Testis (tissue), 3 donors: ENCODE results near the gene MKRN1. TPM values are rescaled to one million over a fixed set of nuclear protein-coding genes. Genes with fewer than 3 reads are reported as not detected.

Source experiments
- DNase-seq: peaks from one replicate; pipeline ENCODE4 v3.0.0-alpha.2; 2019
- H3K27ac ChIP-seq, 2 donors: fragments of 200-600 bp; sonication (generic); one replicate each; pipeline ENCODE4 v1.5.1; 2019
- H3K27me3 ChIP-seq: fragments of 200-600 bp; sonication (generic); one replicate; pipeline ENCODE4 v1.5.1; 2019
- H3K36me3 ChIP-seq: fragments of 200-600 bp; sonication (generic); one replicate; pipeline ENCODE4 v1.5.1; 2017; ENCODE audit warnings: low read depth; ENCODE audit errors: missing control alignments
- H3K4me1 ChIP-seq: fragments of 200-600 bp; sonication (generic); one replicate; pipeline ENCODE4 v1.5.1; 2019
- H3K4me3 ChIP-seq, 2 donors: fragments of 200-600 bp; sonication (generic); one replicate each; pipeline ENCODE4 v1.5.1; 2017 to 2019
- H3K9me3 ChIP-seq: fragments of 200-600 bp; sonication (generic); one replicate; pipeline ENCODE4 v1.5.1; 2017
- CTCF ChIP-seq, 3 experiments: fragments of 450-650 bp in 2 of 3; fragments of 200-600 bp in 1 of 3; sonication (generic) in 1 of 3; IDR thresholded peaks; one replicate each; pipeline ENCODE4 v1.5.1; 2016 to 2019; ENCODE audit warnings: antibody characterized with exemption in 3 of 3, mild to moderate bottlenecking in 2 of 3, moderate library complexity in 1 of 3
- POLR2A ChIP-seq: fragments of 450-650 bp; IDR thresholded peaks from one replicate; pipeline ENCODE4 v1.6.1; 2017; ENCODE audit warnings: antibody characterized with exemption, mild to moderate bottlenecking, moderate library complexity
- WGBS, 2 donors: methylation state at CpG; one replicate each; pipeline ENCODE4 v1.1.5; 2018; 5-methylcytosine and 5-hydroxymethylcytosine counted together
- intact Hi-C: fragments of 100-400 bp; cut with DNase I; formaldehyde crosslinking; loops from one replicate; pipeline ENCODE4 v1.15.1; 2023; ENCODE audit warnings: low total_unique reads
- polyA plus RNA-seq: library from polyadenylated mRNA; stranded (reverse); fragments of 350-450 nt; fragmentation: Illumina TruSeq; extraction: RNeasy Lipid Tissue Mini Kit (QIAGEN cat#74804); gene quantifications from one replicate; pipeline ENCODE4 v1.2.3, GENCODE V29; 2014; ENCODE audit warnings: low read depth, low replicate concordance; ENCODE audit not compliant: insufficient read depth
- total RNA-seq, 2 donors: library from RNA; depleted of rRNA; stranded (reverse); fragments of >200 nt; gene quantifications; one replicate each; pipeline ENCODE4 v1.2.3, GENCODE V29; 2016

MKRN1 gene
- total and polyA plus RNA-seq, 3 donors from 2014 or later: 142 to 320 (median 158) TPM

DNA sequence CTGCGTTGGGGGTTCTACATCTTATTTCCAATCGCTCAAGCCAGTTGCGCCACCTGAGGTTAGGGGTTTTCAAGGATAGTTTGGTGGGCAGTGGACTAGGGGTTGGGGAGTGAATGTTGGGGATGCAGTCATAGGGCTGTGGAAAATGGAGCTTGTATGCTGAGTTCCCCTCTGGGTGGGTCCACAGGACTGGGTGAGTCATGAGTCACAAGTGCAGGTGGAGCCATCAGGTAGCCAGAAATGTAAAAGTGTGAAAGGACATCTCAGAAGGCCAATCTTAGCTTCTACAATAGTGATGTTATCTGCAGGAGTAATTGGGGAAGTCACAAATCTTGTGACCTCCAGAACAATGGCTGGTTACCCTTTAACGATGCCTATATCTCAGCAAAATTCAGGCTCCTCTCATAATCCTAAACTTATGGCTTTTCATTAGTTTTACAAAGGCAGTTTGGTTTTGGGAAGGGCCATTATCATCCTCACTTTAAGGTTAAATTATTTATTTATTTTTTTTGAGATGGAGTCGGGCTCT lies 18.0 kb upstream of the MKRN1 start:
- Histone ChIP-seq H3K27ac (no peak overlapping the region), H3K36me3 (no peaks in the 10 kb centered on the region), H3K9me3 (no peaks in the 10 kb centered on the region), H3K27me3 (no peaks in the 10 kb centered on the region), H3K4me1 (no peaks in the 10 kb centered on the region), H3K4me3 (no peak overlapping the region)
- TF ChIP-seq POLR2A (no peak), CTCF (IDR thresholded peaks at IDR 0.05) (no peak)
- no peak for DNase-seq
- 72 to 77% methylated on average over 5 of the region's 5 CpGs for WGBS, 2 donors
- intact Hi-C loops: no loop called here

GRCh38 chr7:140495514-140496097 lies 16.3 kb upstream of the MKRN1 start:
- no peak for DNase-seq
- Histone ChIP-seq H3K4me1 (no peaks in the 10 kb centered on the region), H3K27ac (no peak overlapping the region), H3K4me3 (no peak overlapping the region), H3K9me3 (no peaks in the 10 kb centered on the region), H3K27me3 (no peaks in the 10 kb centered on the region), H3K36me3 (no peaks in the 10 kb centered on the region)
- TF ChIP-seq CTCF (IDR thresholded peaks at IDR 0.05) (no peak), POLR2A (no peak)
- WGBS, 2 donors: 88 to 89% methylated on average over 8 to 9 of the region's 9 CpGs
- intact Hi-C loops: no loop called here

DNA sequence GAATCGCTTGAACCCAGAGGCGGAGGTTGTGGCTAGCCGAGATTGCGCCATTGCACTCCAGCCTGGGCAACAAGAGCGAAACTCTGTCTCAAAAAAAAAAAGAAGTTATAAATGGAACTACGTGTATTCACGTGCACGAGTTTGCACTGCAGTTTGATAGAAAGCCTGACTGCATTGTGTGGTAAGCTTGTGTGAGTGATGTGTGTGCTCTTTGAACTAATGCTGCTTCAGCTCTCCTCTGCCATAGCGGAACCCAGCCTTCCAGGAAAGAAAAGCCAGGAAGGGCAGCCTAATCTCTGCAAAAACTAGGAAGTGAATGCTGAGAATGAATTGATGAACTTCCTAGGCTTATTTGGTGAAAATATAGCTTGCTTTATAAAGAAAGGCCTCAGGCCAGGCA lies 15.6 kb upstream of the MKRN1 start:
- H3K27ac ChIP-seq: no peak overlapping the region
- no peak for DNase-seq
- no peak for TF ChIP-seq POLR2A
- TF ChIP-seq CTCF (IDR thresholded peaks at IDR 0.05): no peak
- intact Hi-C loops: no loop called here
- H3K36me3 ChIP-seq: no peaks in the 10 kb centered on the region
- H3K27me3 ChIP-seq: no peaks in the 10 kb centered on the region
- H3K4me3 ChIP-seq: no peak overlapping the region
- WGBS, 2 donors: 83 to 84% methylated on average over 9 of the region's 9 CpGs
- no peaks in the 10 kb centered on the region for H3K4me1 ChIP-seq
- no peaks in the 10 kb centered on the region for H3K9me3 ChIP-seq

DNA sequence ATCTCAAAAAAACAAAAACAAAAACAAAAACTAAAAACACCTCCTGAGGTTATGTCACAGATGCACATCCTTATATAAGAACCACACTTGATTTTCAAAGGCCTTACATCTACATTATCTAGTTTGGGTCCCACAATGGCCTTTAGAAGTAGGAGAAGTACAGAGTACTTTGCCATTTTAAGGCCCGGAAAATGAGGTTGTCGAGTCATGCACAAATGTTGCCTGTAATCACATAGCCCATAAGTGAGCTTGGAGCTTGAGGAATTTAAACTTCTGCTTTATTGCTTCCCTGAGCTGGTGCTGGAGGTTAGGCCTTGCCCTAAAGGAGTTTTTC lies 9.7 kb upstream of the MKRN1 start:
- intact Hi-C loops: no loop called here
- Histone ChIP-seq H3K4me3 (no peak overlapping the region), H3K36me3 (no peaks in the 10 kb centered on the region), H3K9me3 (no peaks in the 10 kb centered on the region), H3K27me3 (no peaks in the 10 kb centered on the region), H3K27ac (no peak overlapping the region), H3K4me1 (peaks cover 5% of the 10 kb centered on the region)
- no peak for DNase-seq
- 78 to 89% methylated on average over 2 of the region's 2 CpGs for WGBS, 2 donors
- TF ChIP-seq CTCF (IDR thresholded peaks at IDR 0.05): no peak
- no peak for TF ChIP-seq POLR2A
